GM18526 (cell line): ENCODE data around the gene PNPO.

Experiments used
- POLR2A ChIP-seq: IDR thresholded peaks from 3 replicates; pipeline ENCODE4 v1.6.1; 2011; ENCODE audit not compliant: insufficient read length; ENCODE audit errors: extremely low read depth

Gene PNPO

DNA sequence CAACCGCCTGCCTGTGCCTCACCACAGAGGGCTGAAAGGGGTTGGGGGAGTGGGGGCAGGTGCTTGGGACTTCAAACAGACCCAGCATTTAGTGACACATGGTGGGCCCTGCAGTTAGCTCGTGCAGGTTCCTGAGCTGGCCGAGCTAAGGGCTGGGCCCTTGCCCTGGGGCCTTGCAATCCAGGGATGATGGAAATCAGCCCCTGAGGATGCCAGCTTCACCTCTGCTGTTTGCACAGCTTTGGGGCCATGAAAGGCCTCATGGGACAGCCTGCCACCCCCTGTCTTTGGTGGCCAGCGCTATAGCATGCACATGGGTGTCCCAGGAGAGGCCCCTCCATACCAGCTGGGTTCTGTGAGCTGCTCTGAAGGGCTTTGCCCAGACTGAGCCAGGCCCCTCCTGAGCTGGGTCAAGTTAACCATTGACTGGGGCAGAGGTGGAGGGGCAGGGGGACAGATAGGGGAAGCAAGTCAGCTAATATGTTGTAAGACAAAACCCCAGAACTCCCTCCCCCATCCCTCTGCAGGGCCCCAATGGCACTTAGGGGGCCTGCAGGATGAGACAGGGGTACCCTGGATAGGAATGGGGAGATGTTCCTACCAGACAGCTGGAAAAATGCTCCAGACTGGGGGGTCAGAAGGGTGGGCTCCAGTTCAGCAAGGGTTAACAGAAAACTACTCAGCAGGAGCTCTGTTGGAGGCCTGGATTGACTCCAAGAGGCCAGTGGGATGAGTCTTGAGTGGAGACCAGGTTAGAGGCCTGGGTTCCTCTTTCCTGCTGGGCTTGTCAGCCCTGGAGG, 15.6 kb downstream of the PNPO start:
- TF ChIP-seq POLR2A = no peak

DNA sequence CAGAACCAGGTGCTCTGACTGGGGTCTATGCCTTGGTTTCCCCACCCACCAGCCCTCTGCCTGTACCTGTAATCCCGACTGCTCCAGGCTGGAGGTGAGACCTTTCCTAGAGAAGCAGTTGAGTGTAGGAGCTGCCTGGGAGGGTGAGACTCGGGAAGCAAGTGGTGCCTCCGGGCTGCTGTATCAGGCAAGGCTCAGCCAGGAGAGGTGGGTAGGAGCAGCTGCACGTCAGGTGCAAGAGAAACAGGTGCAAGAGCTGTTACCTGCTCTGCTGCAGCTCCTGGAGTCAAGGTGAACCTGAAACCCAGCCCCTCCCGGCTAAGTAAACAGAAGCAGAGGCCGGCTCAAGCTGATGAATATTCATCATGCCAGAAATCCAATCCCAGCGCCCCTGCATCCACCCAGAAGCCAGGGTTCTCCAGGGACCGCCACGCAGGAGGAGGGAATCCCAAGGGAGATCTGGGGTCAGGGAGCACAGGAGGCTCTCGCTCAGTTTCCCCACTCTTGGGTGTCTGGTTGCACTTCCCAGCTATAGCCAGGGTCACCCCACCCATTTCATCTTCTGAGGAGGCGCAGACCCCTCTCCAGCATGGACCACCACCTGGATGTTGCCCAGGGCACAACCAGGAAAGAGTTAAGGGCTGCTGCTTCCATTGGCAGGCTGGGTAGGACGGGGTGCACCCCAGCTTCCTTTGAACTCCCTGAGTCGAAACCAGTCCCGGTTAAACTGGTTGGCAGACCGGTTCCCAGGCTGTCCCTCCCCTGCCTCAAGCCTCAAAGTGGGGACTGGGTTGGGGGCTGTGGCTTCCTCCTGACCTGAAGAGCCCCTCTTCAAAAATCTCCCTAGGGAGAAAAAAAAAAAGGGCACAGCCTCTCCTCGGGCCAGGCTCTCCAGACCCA, 16.5 kb downstream of the PNPO start, which contains the start of gene PRR15L:
PRR15L (minus strand) TSS at position 293 of the 900 bp plus-strand sequence. CDS start 4,649 bp downstream, outside the sequence.
- no peak for TF ChIP-seq POLR2A

- TF ChIP-seq POLR2A = no peak
Measured at GRCh38 chr17:47959825-47960655, 18.7 kb downstream of the PNPO start.

GRCh38 chr17:47961406-47961805, 20.0 kb downstream of the PNPO start:
- TF ChIP-seq POLR2A = no peak

GRCh38 chr17:47962901-47963300, 21.5 kb downstream of the PNPO start:
- no peak for TF ChIP-seq POLR2A

- TF ChIP-seq POLR2A = no peak
Measured at GRCh38 chr17:47964856-47965255, 23.5 kb downstream of the PNPO start.

DNA sequence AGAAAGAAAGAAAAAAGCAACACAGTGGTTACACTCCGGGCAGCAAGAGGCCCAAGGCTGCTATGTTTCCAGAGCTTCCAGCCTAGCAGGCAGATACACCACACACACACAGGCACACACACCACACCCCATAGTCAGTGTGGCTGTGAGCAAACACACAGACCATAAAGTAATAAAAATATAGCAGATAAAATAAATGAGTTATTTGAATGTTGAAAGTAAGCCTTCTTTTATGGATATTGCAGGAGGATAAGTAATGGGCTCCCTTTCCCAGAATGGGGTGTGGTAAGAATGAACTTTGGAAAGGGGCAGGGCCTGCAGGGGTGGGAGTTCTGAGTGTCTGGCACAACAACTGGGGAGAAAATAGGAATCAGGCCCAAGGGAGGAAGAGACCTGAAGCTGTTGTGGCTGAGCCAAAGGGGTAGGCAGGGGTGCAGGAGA, 24.7 kb downstream of the PNPO start:
- TF ChIP-seq POLR2A = no peak

DNA sequence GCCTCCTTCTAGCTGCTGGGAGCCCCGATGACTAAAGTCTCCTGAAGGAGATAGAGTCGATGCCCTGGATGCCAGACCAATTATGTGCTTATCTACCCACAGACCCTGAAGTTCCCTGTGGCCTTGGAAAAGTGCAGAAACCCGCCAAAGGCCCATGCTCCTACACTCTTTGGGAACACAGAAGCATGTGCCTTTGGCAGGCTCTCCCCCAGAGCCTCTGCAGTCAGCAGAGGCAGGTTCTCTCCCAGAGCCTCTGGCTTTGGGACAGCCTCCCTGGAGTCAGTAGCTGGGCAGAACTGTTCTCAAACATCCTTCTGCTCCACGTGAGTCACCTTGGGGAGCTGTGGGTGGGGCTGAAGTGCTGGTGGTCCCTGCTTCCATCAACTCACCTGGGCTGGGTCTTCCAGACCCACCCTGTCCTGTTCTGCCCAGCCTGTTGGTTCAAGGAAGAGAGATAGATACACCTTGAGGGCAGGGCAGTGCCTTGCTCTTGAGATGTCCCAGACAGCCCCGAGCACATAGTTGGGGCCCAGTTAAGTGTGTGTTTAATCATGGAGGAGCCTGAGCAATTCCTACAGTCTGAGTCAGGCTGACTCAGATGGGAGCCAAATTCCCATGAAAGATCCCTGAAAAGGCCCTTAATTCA, 26.4 kb downstream of the PNPO start:
- TF ChIP-seq POLR2A = no peak

DNA sequence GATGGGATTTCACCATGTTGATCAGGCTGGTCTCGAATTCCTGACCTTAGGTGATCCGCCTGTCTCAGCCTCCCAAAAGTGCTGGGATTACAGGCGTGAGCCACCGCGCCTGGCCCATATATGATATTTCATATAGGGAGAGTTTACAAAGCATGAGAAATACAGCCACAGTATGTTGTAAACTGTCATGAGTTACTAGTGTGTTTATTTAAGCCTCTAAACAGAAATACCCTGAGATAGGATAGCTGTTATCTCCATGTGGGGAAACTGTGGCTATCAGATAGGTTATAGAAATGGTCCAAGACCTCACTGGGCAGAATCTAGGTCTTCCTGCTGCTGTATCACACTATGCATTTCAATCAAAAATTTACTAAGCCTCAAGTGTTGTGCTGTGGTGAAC, 27.5 kb downstream of the PNPO start:
- no peak for TF ChIP-seq POLR2A

DNA sequence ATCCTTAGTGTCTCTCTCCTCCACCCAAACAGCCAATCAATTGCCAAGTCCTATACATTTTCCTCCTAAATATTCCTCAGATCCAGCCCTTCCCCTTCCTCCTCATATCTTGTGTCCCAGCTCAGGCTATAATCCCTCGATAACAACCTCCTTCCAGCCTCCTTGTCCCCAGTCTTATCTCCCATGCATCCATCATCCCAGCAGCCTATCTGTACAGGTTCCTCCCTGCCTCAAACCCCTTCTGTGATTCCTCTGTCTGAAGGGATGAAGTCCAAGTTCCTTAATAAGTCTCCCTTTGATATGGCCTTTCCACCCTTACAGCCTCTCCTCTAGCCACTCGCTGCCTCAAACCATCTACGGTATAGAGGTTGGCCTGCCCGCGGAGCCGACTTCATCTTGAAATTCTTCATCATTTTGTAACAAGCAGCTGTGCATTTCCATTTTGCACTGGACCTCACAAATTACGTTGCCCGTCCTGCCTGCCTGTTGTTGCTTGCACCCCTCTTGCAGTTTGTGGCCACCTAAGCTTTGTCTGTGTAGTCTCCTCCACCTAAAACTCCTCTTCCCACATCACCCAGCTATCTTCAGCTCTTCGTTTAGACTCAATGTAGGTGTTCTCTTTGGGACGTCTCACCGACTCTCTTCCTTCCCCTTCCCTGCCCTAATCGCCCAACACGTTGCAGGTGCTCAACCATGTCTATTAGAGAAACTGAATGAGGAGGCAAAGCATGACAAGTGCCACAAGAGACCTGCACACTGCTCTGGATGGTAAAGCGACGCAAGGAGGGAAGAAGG, 28.8 kb downstream of the PNPO start:
- TF ChIP-seq POLR2A = no peak

DNA sequence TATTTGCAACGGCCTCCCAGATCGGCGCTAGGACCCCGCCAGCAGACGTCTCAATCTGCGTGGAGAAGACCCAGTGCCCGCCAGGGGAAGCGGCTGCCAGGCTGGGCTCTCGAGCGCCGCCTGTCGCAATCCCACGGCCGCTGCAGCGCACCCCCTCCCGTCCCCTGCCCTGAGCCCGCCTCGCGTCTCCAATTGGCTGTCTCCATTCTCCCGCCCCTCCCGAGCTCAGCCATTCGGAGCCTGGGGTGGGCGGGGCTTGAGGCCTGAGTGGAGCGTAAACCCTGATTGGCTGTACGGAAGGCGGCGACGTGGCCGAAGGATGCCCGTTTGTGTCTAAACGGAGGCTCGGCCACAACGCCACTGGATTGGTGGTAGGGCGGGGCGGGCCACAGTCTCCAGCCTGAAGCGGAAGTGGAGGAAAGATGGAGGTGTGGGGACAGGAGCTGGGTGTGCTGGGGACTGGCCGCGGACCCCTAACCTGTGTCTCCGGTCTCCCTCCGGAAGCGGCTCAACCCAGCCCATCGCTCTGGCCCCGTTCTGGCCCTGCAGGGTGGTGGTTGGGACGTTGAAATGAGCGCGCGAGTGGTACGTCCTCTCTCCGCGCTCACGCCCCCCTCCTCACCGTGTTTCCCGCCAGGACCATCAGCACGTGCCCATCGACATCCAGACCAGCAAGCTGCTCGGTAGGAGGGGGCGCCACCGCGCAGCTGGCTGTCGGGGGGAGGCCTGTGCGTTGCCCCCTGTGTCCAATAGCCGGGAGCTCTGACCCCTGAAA, 29.5 kb downstream of the PNPO start, which contains the start of gene CDK5RAP3:
CDK5RAP3 (plus strand) TSS at position 389 of the 775 bp plus-strand sequence; CDS start at position 423, 34 bp downstream.
- TF ChIP-seq POLR2A = peak; percentile 90

GRCh38 chr17:47973541-47973940, 32.2 kb downstream of the PNPO start:
- TF ChIP-seq POLR2A = no peak
